HG03139 (cell line): ENCODE data around the gene IFNG-AS1.

Experiments used
- ATAC-seq: cut with Tn5 transposase; IDR thresholded peaks from one replicate; pipeline ENCODE4 v1.9.1; 2021; ENCODE audit not compliant: unreplicated experiment

The IFNG-AS1 gene

DNA sequence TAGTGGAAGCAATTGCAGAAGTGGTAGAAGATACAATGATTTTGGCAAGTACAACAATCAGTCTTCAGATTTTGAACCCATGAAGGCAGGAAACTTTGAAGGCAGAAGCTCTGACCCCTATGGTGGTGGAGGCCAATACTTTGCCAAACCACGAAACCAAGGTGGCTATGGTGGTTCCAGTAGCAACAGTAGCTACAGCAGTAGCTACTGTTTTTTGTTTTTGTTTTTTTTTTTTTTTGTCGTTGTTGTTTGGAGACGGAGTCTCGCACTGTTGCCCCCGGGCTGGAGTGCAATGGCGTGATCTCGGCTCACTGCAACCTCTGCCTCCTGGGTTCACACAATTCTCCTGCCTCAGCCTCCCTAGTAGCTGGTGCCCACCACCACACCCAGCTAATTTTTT lies 47.4 kb downstream of the IFNG-AS1 start:
- no peak for ATAC-seq

DNA sequence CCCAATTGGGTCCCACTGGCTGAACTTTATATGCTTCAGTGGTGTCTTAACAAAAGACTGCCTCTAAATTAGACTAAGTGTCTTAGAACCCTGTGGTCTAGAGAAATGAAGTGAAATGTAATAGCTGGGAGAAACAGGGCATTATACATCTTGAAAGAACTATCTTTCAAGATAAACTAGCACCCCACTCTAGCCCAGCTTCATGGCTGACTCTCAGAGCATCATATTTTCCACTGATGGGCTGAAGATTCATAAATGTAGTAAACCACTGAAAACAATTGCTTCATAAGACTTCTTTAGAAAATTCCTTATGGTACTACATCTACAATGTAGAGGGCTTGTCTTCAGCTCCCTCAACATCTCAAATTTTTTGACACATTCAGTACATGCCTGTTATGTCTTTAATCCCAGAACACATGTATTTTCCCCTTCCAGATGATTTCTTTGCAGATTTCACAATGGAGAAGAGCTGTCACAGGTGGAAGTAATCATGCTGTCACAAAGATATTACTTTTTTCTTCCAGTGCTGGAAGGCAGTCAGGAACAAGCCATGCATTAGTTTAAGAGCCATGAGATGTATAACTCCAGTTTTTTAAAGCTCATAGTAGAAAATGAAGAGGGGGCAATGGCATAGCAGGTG lies 48.5 kb downstream of the IFNG-AS1 start:
- no peak for ATAC-seq

DNA sequence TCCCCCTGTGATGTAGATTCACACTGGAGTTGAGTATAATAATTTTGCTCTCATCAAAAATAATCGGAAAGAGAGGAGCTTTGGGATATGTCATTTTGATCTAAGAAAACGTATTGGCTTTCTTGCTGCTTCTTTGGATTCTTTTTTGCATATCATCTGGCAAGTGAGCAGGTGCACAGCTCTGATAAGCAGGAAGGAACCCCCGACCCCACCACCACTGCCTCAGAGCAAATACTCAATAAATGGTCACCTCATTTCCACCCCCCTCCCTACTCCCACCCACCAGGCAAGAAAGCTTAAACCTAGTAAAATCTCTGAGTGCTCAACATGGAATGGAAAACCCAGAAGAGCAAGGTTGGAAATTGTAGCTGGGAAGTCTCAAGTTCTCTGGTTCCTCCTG lies 49.4 kb downstream of the IFNG-AS1 start:
- no peak for ATAC-seq

DNA sequence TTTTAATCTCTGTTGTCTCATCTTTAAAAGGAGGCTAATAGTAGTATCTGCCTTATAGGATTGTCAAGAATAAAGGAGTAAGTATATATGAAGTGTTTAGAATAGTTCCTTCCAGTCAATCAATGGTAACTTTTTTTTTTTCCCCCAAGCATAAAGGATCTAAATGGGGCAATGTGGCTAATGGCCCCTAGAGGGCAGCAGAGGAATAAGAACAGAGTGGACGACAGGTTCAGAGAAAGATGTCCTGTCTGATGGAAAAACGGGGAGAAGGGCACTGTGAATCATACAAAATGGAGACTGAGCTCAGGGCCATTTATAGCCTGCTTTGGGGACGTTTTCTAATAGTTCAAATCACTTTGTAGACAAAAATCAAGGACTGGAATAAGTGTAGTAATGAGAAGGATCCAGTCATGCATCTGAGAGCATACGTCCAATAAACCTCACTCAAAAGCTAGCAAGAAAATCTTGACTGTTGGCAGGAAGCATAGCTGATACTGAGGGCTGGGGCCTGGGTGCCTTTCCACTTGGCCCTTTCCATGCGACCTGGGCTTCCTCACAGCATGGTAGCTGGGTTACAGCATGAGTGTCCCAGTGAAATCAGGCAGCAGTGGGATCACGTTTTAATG lies 51.3 kb downstream of the IFNG-AS1 start:
- ATAC-seq, result peak; percentile 37

DNA sequence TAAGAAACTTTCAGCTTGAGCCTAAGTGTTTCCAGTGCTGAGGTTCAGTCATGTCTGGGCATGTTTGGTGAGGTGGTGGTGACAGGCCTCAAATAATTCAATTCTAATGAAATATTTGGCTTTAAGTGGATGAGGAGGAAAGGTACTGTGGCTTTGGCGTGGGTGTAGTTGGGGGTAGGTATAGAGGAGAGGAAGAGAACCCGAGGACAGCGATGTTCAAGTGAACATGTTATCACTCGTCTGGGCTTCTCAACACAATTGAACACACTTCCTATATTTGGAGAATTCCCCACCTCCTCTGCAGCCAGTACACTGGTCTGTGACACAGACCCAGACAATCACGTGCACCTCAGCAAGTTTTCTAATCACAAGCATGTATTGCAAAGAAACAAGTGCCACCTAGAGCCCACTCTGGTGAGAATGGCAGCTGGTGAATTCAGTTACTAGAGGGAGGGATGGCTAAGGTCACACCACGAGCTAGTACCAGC lies 53.0 kb downstream of the IFNG-AS1 start:
- peak; percentile 57 for ATAC-seq

DNA sequence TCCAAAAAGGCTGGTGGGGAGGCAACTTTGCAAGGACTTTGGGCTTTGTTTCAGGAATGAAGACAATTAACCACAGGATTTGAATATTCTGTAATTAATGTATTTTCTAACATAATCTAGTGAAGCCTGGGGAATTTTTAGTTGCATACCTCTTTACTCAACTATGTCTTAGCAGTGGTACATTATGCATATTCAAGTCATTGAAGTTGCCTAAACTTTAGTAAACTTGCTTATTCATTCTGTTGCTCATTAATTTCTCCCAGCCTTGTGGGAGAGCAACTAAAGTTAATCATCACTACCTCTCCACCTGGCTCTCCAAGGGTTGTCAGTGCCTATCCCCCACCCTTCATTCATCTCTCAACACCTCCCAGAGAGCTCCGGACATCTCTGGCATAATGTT lies 54.2 kb downstream of the IFNG-AS1 start:
- no peak for ATAC-seq

DNA sequence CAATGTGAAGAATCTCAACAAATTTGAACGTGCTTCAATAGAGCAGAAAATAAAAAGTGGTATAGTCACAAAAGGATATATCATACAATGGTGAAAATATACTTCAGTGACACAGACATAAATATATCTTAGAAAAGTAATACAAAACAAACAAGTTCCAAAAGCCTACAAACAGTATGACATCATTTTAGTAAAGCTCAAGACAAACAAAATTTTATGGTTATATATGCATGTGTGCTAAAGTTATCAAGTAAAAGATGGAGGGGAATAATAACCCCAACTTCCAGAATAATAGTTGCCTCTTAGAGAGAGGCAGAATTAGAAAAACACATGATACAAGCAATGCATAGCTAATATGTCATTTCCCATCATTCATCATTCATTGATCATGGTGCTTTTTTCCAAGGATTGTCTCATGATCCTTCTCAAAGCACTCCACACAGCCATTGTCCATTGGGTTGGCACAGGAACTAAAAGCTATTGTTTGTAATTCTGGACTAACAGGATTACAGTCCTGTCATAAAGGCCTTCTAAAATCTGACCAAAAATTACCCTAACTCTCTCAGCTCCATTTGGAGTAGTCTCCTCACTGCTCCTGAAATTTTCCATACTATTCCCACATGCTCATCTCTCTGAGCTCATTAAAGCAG lies 59.5 kb downstream of the IFNG-AS1 start:
- no peak for ATAC-seq

DNA sequence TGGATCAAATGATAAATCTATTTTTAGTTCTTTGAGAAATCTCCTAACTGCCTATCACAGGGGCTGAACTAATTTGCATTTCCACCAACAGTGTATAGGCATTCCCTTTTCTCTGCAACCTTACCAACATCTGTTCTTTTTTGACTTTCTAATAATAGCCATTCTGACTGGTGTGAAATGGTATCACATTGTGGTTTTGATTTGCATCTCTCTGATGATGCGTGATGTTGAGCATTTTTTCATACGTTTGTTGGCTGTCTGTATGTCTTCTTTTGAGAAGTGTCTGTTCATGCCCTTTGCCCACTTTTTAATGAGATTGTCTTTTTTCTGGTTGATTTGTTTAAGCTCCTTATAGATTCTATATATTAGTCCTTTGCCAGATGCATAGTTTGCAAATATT lies 67.1 kb downstream of the IFNG-AS1 start:
- no peak for ATAC-seq

DNA sequence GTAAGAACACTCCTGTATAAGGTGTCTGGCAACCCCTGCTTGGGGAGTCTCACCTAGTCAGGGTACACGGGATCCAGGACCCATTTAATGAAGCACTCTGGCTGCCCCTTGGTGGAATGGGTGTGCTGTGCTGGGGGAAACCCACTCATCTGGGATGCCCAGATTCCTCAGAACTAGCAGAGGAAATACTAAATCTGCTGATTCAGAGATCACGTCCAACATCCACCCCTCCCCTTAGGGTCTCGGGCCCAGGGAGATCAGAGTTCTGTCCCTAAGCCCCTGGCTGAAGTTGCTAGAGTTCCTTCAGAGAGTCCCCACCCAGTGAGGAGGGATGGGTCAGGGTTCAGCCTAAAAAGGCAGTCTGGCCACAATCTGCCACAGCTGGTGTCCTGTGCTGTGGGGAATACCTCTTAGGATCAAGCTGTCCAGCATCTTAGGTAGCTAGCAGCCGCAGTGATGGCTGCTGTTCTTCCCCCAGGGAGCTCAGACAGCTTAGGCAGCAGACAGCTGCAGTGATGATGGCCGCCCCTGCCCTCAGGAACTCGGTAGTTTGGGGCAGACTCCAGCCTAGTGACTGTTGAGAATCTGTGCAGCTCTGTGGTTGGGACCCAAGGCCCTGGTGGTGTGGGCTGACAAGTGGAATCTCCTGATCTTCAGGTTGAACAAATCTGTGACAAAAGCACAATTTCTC lies 74.8 kb downstream of the IFNG-AS1 start:
- no peak for ATAC-seq

DNA sequence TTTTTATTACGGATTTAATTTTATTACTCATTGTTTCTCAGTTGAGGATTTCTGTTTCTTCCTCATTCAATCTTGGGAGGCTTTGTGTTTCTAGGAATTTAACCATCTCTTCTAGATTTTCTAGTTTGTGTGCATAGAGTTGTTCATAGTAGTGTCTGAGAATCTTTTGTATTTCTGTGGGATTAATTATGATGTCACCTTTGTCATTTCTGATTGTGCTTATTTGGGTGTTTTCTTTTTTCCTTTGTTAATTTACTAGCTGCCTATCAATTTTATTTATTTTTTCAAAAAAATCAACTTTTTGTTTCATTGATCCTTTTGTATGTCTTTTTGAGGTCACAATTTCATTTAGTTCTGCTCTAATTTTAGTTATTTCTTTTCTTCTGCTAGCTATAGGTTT lies 75.9 kb downstream of the IFNG-AS1 start:
- ATAC-seq, result no peak

DNA sequence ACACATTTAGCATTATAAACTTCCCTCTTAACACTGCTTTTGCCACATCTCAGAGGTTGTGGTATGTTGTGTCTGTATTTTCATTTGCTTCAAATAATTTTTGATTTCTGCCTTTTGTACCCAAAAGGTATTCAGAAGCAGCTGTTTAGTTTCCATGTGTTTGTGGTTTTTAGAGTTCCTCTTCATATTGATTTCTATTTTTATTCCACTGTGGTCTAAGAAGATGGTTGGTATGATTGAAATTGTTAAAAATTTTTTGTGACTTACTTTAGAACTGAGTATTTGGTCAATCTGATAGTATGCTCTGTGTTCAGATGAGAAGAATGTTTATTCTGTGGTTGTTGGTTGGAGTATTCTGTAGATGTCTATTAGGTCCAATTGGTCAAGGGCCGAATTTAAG lies 76.4 kb downstream of the IFNG-AS1 start:
- no peak for ATAC-seq

DNA sequence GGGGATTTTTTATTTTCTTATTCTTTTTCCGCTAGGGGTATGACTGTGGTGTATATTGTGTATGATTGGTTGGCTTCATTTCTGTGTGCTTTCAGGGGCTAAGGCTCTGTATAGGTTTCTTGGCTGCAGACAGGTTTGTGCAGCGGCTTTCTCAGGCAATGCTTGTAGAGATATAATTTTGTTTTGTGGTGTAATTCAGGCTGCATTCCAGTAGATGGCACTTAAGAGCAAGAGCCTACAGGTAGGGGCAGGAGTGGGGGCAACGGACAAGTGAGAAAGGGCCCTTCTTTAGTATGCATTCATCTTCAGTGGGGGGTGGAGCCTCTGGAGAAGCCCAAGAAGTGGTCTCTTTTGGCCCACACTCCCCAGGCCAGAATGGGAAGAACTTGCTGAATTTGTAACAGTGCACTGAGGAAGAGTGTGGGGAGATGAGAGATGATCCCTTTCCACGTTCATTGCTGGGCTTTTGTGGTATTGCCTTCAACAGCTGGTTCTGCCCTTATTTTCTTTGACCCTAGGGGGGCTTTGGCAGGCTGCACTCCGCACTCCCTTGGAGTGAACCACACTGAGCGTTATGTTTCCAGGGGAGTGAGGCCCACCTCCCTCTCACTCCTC lies 78.6 kb downstream of the IFNG-AS1 start:
- ATAC-seq, result no peak

DNA sequence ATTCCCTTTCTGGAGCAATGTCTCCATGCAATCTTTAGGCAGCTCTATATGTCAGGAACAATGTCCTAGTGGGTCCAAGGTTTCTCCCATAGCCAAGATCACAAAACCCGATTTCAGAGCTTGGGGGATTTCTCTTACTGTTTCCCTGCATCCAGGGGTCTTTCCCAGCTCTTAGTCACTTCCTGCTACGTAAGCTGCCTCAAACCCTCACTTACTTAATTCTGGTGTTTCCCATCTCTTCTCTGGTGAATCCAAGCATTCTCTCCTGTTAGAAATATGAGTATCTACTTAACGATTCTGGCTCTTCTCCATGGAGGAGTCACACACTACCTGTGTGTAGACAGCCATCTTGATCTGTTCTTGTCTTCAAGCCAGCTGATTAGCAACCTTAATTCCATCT lies 80.0 kb downstream of the IFNG-AS1 start:
- ATAC-seq, result no peak
